DND-41 (cell line): ENCODE measurements around the gene ARHGEF39.

Experiments
- EZH2 ChIP-seq: IDR thresholded peaks from 3 replicates; pipeline ENCODE4 v1.6.1; 2012; ENCODE audit warnings: borderline replicate concordance, low read depth, mild to moderate bottlenecking, moderate library complexity, low read length, inconsistent platforms; ENCODE audit not compliant: severe bottlenecking
- TF ChIP-seq, protein P1 (sequence below): IDR thresholded peaks from 2 replicates; pipeline ENCODE4 v1.5.1; 2012; ENCODE audit warnings: borderline replicate concordance, low read length, moderate library complexity, mild to moderate bottlenecking; ENCODE audit not compliant: poor library complexity, severe bottlenecking; ENCODE audit errors: extremely low read depth

DNA sequence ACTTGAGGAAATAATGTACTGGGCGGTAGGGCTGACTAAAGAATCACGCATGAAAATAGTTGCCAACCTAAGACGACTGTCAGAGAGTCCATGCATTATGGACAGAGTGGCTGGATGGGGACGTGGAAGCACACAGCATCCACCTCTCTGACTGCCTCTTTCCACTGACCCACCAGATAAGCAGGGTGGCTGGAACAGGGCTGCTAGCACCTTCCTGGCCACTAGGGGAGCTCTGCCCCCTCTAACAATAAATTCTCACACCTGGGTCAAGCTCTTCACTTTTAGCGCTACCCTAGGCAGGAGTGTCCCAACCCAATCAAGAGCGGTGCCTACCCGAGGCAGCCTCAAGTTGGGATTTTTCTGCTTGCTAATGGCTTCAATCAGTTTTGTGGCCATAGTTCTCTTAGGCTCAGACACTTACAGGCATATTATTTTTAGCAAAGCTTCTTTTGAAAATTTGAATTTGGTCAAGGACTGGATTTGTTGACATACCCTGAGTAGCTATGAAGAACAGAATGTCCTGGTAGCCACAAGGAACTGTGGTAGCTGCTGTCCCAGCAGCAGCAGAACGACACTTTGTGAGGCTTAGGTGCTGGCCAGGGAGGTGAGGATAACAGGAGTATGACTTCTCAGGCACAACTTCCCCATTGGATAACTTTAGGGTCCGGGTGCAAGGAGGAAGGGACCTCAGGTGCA lies 31.7 kb upstream of the ARHGEF39 start:
- TF ChIP-seq, protein P1, sequence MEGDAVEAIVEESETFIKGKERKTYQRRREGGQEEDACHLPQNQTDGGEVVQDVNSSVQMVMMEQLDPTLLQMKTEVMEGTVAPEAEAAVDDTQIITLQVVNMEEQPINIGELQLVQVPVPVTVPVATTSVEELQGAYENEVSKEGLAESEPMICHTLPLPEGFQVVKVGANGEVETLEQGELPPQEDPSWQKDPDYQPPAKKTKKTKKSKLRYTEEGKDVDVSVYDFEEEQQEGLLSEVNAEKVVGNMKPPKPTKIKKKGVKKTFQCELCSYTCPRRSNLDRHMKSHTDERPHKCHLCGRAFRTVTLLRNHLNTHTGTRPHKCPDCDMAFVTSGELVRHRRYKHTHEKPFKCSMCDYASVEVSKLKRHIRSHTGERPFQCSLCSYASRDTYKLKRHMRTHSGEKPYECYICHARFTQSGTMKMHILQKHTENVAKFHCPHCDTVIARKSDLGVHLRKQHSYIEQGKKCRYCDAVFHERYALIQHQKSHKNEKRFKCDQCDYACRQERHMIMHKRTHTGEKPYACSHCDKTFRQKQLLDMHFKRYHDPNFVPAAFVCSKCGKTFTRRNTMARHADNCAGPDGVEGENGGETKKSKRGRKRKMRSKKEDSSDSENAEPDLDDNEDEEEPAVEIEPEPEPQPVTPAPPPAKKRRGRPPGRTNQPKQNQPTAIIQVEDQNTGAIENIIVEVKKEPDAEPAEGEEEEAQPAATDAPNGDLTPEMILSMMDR: peak; percentile 86
- TF ChIP-seq EZH2: no peak
